Measurements from ENCODE around the gene HMGB4.

Gene HMGB4

DNA sequence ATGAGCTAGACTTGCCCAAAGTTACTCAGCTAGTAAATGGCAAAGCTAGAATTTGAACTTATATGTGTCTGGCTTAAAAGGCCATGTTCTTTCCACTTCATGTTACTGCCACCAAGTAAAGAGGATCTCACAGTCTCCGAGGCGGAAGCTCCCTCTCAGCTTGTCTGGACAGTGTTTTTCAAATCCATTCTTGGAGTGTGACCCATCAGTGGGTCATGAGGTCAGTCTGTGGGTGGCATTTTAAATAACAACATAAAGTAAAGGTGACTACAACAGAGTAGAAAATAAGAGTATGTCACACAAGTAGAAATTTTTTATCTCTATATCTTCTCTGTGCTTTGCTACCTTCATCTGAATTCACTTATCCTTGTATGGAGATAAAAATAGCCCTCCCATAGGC is 3.2 kb upstream of the HMGB4 start:
- Histone ChIP-seq H3K4me2 (no peak overlapping the region), H3K36me3 (no peaks in the 10 kb centered on the region), H3K27ac (no peak overlapping the region), H4K20me1 (no peaks in the 10 kb centered on the region), H3K9ac (no peak overlapping the region), H3K4me1 (no peaks in the 10 kb centered on the region), H3K4me3 (no peak overlapping the region), H3K9me3 (replicated peaks in 1 of 11) (no peaks in the 10 kb centered on the region), H3K27me3 (no peaks in the 10 kb centered on the region)
- no peak for TF ChIP-seq Cebpa-rat (IDR thresholded peaks at IDR 0.05)

- Histone ChIP-seq H3K36me3 (no peaks in the 10 kb centered on the region), H3K27ac (no peak overlapping the region), H4K20me1 (no peaks in the 10 kb centered on the region), H3K9ac (no peak overlapping the region), H3K4me2 (no peak overlapping the region; a peak in 1 of 22 replicates), H3K4me1 (no peaks in the 10 kb centered on the region), H3K4me3 (no peak overlapping the region), H3K27me3 (no peaks in the 10 kb centered on the region), H3K9me3 (replicated peaks in 1 of 11) (peaks cover 0 to 10% (median 0%) of the 10 kb centered on the region in 11 experiments; a peak in 3 of 22 replicates)
- TF ChIP-seq Cebpa-rat (IDR thresholded peaks at IDR 0.05): no peak
These were observed 846 bp downstream of the HMGB4 start for GRCh38 chr1:33864460-33865389.

GRCh38 chr1:33866281-33866680 is 2.4 kb downstream of the HMGB4 start:
- Histone ChIP-seq H3K36me3 (no peaks in the 10 kb centered on the region), H3K4me1 (no peaks in the 10 kb centered on the region)
- TF ChIP-seq Cebpa-rat (IDR thresholded peaks at IDR 0.05): no peak

DNA sequence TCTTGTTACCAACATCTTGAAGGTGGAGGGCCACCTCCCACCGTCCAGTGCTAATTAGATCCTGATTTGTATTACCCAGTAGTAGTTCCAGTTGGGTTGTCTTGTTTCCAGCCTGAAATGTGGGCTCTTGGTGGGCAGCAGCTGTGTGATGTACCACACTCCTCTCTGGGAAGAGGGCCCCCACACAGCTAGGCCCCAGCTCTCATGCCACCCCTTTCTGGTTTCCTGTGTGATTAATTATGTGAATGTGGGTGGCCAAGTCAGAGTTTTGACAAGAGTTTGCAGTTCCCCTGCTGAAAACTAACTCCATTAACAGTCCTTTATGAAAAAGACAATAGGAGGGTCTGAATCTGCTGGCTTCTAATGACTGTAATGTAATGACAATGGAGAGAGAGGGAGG is 3.8 kb downstream of the HMGB4 start:
- Histone ChIP-seq H3K27me3 (no peaks in the 10 kb centered on the region), H3K4me1 (no peaks in the 10 kb centered on the region), H3K36me3 (no peaks in the 10 kb centered on the region)

More at GRCh38 chr1:33866281-33866680, 2.4 kb downstream of the HMGB4 start:
- H3K27ac ChIP-seq: no peak overlapping the region
- no peak overlapping the region for H3K4me3 ChIP-seq
- no peak overlapping the region for H3K4me2 ChIP-seq
- no peaks in the 10 kb centered on the region for H3K27me3 ChIP-seq
- peaks cover 0 to 10% (median 0%) of the 10 kb centered on the region in 11 experiments; a peak in 3 of 22 replicates for H3K9me3 ChIP-seq (replicated peaks in 1 of 11)
- no peaks in the 10 kb centered on the region for H4K20me1 ChIP-seq
- H3K9ac ChIP-seq: no peak overlapping the region

DNA sequence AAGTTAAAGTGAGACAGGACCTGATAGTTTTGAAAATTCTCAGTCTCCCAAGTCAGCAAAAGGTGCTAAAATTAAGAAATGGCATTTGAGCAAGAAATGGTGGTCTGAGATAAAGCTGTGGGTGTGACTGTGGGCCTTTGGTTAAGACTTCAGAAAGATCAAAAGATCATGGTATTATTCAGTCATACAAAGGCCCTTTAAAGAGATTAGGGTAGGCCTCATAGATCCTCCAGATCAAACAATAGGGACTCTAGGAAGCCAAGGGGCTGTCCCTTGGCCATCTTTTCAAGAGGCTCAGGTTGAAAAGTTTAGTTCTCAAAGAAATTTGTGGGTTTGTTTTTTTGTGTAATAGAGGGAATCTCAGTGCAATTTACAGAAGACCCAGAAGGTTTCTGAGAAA is 8.4 kb downstream of the HMGB4 start:
- no peaks in the 10 kb centered on the region for H4K20me1 ChIP-seq

More for the DNA sequence above, 3.8 kb downstream of the HMGB4 start:
- Histone ChIP-seq H3K27ac (no peak overlapping the region), H3K9me3 (replicated peaks in 1 of 11) (peaks cover 0 to 15% (median 4%) of the 10 kb centered on the region in 11 experiments; a peak in 8 of 22 replicates), H3K4me2 (no peak overlapping the region), H3K9ac (no peak overlapping the region), H3K4me3 (no peak overlapping the region), H4K20me1 (no peaks in the 10 kb centered on the region)
- no peak for TF ChIP-seq Cebpa-rat (IDR thresholded peaks at IDR 0.05)

DNA sequence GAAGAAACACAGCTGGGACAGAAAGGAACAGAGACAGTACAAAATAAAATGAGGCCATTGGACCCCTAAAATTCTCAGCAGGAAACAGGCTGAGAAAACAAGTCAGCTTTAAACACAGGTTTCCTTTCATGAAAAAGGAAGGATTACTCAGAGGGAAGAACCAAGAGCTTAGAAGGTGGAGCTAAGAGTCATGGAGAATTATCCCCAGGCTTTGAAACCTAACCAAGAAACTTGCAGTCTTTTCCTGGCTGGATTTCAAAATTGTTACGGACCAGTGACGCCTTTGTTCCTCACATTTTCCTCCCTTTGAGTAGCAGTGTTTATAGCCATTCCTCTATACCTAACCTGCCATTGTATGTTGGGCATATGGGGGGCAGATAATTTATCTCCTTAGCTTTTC is 8.8 kb downstream of the HMGB4 start:
- no peaks in the 10 kb centered on the region for H3K36me3 ChIP-seq
- no peaks in the 10 kb centered on the region for H3K4me1 ChIP-seq
- H3K9ac ChIP-seq: no peak overlapping the region
- H4K20me1 ChIP-seq: no peaks in the 10 kb centered on the region
- H3K4me3 ChIP-seq: no peak overlapping the region
- H3K9me3 ChIP-seq (replicated peaks in 1 of 11): peaks cover 0 to 13% (median 8%) of the 10 kb centered on the region in 11 experiments; a peak in 9 of 22 replicates
- no peak overlapping the region for H3K27ac ChIP-seq
- H3K4me2 ChIP-seq: no peak overlapping the region
- no peak for TF ChIP-seq Cebpa-rat (IDR thresholded peaks at IDR 0.05)
- no peaks in the 10 kb centered on the region for H3K27me3 ChIP-seq

More for the DNA sequence above, 8.4 kb downstream of the HMGB4 start:
- Histone ChIP-seq H3K27me3 (no peaks in the 10 kb centered on the region), H3K9me3 (replicated peaks in 1 of 11) (peaks cover 0 to 17% (median 8%) of the 10 kb centered on the region in 11 experiments; a peak in 9 of 22 replicates), H3K4me2 (no peak overlapping the region), H3K9ac (no peak overlapping the region), H3K36me3 (no peaks in the 10 kb centered on the region), H3K4me1 (no peaks in the 10 kb centered on the region), H3K27ac (no peak overlapping the region), H3K4me3 (no peak overlapping the region)
- no peak for TF ChIP-seq Cebpa-rat (IDR thresholded peaks at IDR 0.05)

GRCh38 chr1:33874636-33875035 is 10.8 kb downstream of the HMGB4 start:
- Histone ChIP-seq H3K36me3 (no peaks in the 10 kb centered on the region), H3K9ac (no peak overlapping the region), H3K4me3 (no peak overlapping the region), H3K4me1 (no peaks in the 10 kb centered on the region), H3K27me3 (no peaks in the 10 kb centered on the region), H3K4me2 (no peak overlapping the region), H3K9me3 (replicated peaks in 1 of 11) (peaks cover 0 to 13% (median 8%) of the 10 kb centered on the region in 11 experiments; a peak in 9 of 22 replicates), H3K27ac (no peak overlapping the region), H4K20me1 (no peaks in the 10 kb centered on the region; a peak in 1 of 22 replicates)
- no peak for TF ChIP-seq Cebpa-rat (IDR thresholded peaks at IDR 0.05)

DNA sequence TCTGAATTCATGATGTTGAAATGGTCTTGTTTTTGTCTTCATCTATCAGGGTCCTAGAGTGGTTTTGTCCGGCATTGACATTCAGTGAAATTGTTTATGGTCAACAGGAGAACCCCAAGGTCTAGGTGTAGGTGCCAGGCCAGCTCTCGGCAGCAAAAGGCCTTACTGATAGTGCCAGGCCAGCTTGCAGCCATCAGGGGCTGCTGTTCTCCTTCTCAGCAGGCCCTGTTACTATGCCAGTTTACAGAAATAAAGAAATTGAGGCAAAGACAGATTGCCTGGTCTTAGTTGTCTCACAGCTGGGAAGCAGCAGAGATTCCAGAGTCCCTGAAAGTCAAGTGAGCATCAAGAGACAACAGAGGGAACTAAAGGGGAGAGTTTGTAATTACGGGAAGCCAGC is 12.0 kb downstream of the HMGB4 start:
- Histone ChIP-seq H3K4me3 (no peak overlapping the region), H3K4me2 (no peak overlapping the region), H4K20me1 (no peaks in the 10 kb centered on the region; a peak in 1 of 22 replicates), H3K4me1 (no peaks in the 10 kb centered on the region), H3K27ac (no peak overlapping the region), H3K9me3 (replicated peaks in 1 of 11) (peaks cover 0 to 13% (median 8%) of the 10 kb centered on the region in 11 experiments; a peak in 9 of 22 replicates), H3K27me3 (no peaks in the 10 kb centered on the region), H3K9ac (no peak overlapping the region), H3K36me3 (no peaks in the 10 kb centered on the region)
- no peak for TF ChIP-seq Cebpa-rat (IDR thresholded peaks at IDR 0.05)

- Histone ChIP-seq H3K9me3 (replicated peaks in 1 of 11) (peaks cover 0 to 13% (median 8%) of the 10 kb centered on the region in 11 experiments; a peak in 8 of 22 replicates), H3K4me2 (no peak overlapping the region), H3K27ac (no peak overlapping the region), H4K20me1 (no peaks in the 10 kb centered on the region; a peak in 1 of 22 replicates), H3K4me1 (no peaks in the 10 kb centered on the region), H3K36me3 (no peaks in the 10 kb centered on the region), H3K9ac (no peak overlapping the region), H3K4me3 (no peak overlapping the region), H3K27me3 (no peaks in the 10 kb centered on the region)
- TF ChIP-seq Cebpa-rat (IDR thresholded peaks at IDR 0.05): no peak
These were observed 13.2 kb downstream of the HMGB4 start for GRCh38 chr1:33876970-33877650.

All from BLaER1 treated with 17β-estradiol and CSF1 and Interleukin-3, amounts not matched to agents 10 nM and 100 nM (cell line).